ENCODE measurements around the gene SLC66A3. TPM values are rescaled to one million over a fixed set of nuclear protein-coding genes. Genes with fewer than 3 reads are reported as not detected.
"Not testable (repeated sequence)": the region's sequence is repeated elsewhere in the genome, so short reads cannot be mapped to it uniquely, and the experiment has no call there.

Gene SLC66A3
- total RNA-seq, 1 experiment from 2014 or later, result 55.4 TPM

- DNase-seq (ENCODE audit: low read depth, low spot score), result no peak
- in situ Hi-C loops (cut with HindIII; ENCODE audit: low pct_unique_long_range_greater_than_20kb, low sequenced_read_pairs), result no loop called here
Measured at GRCh38 chr2:11157731-11158130, 2.5 kb downstream of the SLC66A3 start.

GRCh38 chr2:11158916-11159573 is 3.8 kb downstream of the SLC66A3 start:
- DNase-seq (ENCODE audit: low read depth, low spot score), result no peak
- in situ Hi-C loops (cut with HindIII; ENCODE audit: low pct_unique_long_range_greater_than_20kb, low sequenced_read_pairs), result no loop called here

DNA sequence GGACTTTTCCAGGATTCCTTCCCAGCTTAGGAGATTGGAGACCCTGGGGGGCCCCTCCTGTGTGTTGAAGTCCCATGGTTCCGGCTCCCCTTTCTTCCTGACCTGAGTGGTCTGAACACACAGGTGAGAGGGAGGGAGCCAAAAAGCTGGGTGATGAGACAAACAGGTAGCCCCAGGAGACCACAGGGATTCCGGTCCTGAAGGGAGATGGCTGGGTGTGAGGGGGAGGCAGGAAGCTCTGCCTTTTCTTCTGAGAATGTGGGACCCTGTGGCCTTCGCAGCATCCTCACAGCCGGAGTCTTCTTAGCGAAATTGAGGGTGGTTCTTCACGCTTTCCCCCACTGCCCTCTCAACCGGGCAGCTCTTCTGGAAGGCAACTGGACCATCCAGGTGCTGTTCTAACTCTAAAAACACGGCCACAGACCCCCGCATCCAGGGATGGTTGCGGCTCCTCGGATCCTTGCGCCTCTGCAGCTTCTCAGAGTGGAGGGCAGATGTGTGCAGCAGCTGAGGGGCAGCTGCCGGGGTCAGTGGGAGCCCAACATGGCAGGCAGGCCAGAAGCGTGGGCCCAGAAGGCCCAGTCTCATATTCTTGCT is 4.4 kb downstream of the SLC66A3 start:
- DNase-seq (ENCODE audit: low read depth, low spot score), result no peak
- in situ Hi-C loops (cut with HindIII; ENCODE audit: low pct_unique_long_range_greater_than_20kb, low sequenced_read_pairs), result no loop called here

DNA sequence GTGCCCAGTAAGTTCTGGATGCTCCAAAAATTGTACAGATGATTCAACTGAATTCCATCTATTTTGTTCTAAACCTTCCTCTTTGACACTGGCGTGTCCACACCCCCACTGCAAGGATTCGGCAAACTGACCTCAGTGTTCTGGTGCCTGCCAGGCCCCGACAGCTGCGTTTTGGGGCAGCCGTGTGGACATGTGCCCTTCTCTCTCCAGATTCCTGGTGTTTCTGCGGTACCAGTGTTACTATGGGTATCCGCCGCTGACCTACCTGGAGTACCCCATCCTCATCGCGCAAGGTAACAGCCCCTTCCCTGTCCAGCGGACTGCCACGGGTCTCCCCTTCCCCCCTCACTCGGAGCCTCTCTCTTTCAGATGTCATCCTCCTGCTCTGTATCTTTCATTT is 5.0 kb downstream of the SLC66A3 start:
- no peak for DNase-seq (ENCODE audit: low read depth, low spot score)
- in situ Hi-C loops (cut with HindIII; ENCODE audit: low pct_unique_long_range_greater_than_20kb, low sequenced_read_pairs), result no loop called here

DNA sequence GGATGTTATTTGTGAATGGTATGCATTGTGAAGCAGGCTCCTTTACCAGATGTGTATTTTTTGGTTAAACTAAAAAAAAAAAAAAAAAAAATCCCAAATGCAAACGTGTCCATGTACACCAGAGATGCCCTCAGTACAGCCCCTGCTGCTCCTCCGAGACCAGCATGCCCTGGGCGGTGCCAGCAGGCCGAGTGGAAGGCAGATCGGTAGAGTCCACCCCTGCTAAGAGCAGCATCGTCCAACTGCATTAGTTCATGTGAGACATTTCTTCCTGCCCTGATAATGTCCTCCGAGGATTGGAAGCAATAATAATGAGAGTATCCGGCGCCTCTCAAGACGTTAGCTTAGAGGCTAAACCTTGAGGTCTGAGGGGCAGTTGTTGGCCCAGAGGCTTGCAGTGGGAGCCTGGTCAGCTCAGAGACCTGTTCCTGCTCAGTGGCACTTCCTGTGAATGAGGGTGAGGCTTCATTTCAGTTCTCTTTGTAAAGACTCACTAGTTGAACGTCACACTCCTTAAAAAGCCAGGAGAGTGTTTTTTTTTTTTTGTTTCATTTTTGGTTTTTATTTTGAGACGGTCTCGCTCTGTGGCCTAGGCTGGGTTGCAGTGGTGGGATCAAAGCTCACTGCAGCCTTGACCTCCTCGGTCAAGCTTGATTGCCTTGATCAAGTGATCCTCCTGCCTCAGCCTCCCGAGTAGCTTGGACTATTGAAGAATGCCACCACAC is 5.6 kb downstream of the SLC66A3 start:
- in situ Hi-C loops (cut with HindIII; ENCODE audit: low pct_unique_long_range_greater_than_20kb, low sequenced_read_pairs), result no loop called here

GRCh38 chr2:11161747-11162146 is 6.5 kb downstream of the SLC66A3 start:
- in situ Hi-C loops (cut with HindIII; ENCODE audit: low pct_unique_long_range_greater_than_20kb, low sequenced_read_pairs), result no loop called here
- no peak for DNase-seq (ENCODE audit: low read depth, low spot score)

More for the DNA sequence above, 5.6 kb downstream of the SLC66A3 start:
- DNase-seq (ENCODE audit: low read depth, low spot score), result no peak

GRCh38 chr2:11163439-11164317 is 8.4 kb downstream of the SLC66A3 start:
- DNase-seq (ENCODE audit: low read depth, low spot score), result no peak
- in situ Hi-C loops (cut with HindIII; ENCODE audit: low pct_unique_long_range_greater_than_20kb, low sequenced_read_pairs), result no loop called here

DNA sequence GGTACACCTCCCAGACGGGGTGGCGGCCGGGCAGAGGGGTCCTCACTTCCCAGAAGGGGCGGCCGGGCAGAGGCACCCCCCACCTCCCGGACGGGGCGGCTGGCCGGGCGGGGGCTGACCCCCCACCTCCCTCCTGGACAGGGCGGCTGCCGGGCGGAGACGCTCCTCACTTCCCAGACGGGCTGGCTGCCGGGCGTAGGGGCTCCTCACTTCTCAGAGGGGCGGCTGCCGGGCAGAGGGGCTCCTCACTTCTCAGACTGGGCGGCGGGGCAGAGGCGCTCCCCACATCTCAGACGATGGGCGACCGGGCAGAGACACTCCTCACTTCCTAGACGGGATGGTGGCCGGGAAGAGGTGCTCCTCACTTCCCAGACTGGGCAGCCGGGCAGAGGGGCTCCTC is 9.8 kb downstream of the SLC66A3 start:
- in situ Hi-C loops (cut with HindIII; ENCODE audit: low pct_unique_long_range_greater_than_20kb, low sequenced_read_pairs), result not testable (repeated sequence)

DNA sequence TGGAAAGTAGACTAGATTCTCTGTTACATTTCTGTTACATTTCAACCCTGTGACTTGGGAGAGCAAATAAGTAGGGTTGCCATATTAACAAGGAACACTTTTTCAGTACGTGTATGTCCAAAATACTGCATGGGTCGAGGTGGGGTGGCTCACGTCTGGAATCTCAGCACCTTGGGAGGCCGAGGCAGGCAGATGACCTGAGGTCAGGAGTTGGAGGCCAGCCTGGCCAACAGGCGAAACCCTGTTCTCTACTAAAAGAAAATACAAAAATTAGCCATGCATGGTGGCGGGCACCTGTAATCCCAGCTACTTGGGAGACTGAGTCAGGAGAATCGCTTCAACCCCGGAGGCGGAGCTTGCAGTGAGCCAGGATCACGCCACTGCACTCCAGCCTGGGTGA is 11.2 kb downstream of the SLC66A3 start:
- in situ Hi-C loops (cut with HindIII; ENCODE audit: low pct_unique_long_range_greater_than_20kb, low sequenced_read_pairs), result no loop called here
- no peak for DNase-seq (ENCODE audit: low read depth, low spot score)

More for the DNA sequence above, 9.8 kb downstream of the SLC66A3 start:
- not testable (repeated sequence) for DNase-seq (ENCODE audit: low read depth, low spot score)

DNA sequence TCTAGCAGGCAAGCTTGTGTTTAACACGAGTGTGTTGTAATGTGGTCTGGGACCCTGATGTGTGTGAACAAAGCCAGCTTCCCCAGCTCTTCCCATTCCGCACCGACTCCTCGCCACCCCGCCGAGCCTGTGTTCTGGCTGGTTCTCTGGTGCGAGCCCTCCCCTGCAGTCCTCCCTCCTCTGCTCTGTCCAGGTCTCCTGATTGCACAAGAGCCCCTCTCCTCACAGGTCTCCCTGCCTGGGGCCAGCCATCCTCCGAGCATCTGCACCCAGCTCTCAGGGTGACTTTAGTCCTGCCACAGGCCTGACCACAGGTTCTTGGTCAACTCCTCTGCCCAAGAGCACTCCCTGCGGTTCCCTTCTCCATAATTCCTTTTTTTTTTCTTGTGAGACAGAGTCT is 13.2 kb downstream of the SLC66A3 start:
- DNase-seq (ENCODE audit: low read depth, low spot score), result no peak
- in situ Hi-C loops (cut with HindIII; ENCODE audit: low pct_unique_long_range_greater_than_20kb, low sequenced_read_pairs), result no loop called here

DNA sequence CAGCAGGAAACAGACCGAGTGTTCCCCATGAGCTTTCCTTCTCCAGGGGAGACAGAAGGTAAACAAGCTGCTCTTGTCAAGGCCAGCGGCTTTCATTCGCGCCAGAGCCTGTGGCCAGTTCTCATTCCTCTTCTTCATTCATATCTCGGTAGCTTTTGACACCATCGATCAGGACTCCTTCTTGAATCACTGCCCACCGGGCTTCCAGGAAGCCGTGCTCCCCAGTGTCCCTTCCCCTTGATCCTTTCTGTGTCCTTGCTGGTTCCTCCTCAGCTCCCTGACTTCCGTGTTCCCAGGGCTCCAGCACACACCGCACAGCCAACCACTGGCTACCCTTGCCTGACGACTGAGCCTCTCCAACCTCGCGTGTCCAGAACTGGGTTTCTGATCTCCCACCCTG is 14.1 kb downstream of the SLC66A3 start:
- DNase-seq (ENCODE audit: low read depth, low spot score), result no peak
- in situ Hi-C loops (cut with HindIII; ENCODE audit: low pct_unique_long_range_greater_than_20kb, low sequenced_read_pairs), result no loop called here

GRCh38 chr2:11174222-11174621 is 19.0 kb downstream of the SLC66A3 start:
- DNase-seq (ENCODE audit: low read depth, low spot score), result no peak
- in situ Hi-C loops (cut with HindIII; ENCODE audit: low pct_unique_long_range_greater_than_20kb, low sequenced_read_pairs), result no loop called here

- in situ Hi-C loops (cut with HindIII; ENCODE audit: low pct_unique_long_range_greater_than_20kb, low sequenced_read_pairs), result no loop called here
- DNase-seq (ENCODE audit: low read depth, low spot score), result peak; percentile 83
Measured at GRCh38 chr2:11175293-11175795, 20.1 kb downstream of the SLC66A3 start.

GRCh38 chr2:11177871-11178690 is 22.8 kb downstream of the SLC66A3 start:
- DNase-seq (ENCODE audit: low read depth, low spot score), result no peak
- in situ Hi-C loops (cut with HindIII; ENCODE audit: low pct_unique_long_range_greater_than_20kb, low sequenced_read_pairs), result no loop called here

DNA sequence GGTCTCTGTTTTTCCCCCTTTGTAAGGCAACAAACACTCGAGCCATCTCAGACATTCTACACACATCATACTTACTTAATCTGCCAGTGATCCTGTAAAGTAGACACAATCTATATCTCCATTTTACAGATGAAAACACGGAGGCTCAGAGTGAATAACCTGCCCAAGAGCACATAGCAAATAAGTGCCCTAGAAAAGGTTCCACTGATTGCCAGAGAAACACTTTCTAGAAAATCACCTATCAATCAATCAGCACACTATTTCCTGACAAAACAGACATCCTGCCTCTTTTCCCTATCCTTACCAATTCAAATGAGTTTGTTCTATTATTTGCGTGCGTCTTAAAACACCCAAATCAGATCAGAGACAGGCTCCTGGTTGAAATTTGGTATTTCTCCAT is 23.9 kb downstream of the SLC66A3 start:
- DNase-seq (ENCODE audit: low read depth, low spot score), result no peak
- in situ Hi-C loops (cut with HindIII; ENCODE audit: low pct_unique_long_range_greater_than_20kb, low sequenced_read_pairs), result no loop called here

DNA sequence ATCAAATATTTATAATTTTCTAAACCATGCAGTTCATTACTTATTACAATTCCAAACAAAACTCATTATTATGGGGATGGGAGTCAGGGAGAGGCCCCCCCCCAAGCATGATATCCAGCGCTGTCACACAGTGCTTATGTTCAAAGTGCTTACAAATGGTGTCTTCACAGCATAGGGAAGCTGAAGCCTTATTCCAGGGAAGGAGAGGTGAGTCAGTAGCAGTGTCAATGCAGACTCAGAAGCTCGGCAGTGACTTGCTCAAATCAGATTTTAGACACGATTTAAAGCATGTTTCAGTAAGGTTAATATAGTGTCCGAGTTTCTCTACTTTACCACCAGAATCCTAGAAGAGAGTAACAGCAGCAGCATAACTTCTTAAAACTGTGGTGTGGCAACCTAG is 24.6 kb downstream of the SLC66A3 start:
- in situ Hi-C loops (cut with HindIII; ENCODE audit: low pct_unique_long_range_greater_than_20kb, low sequenced_read_pairs), result no loop called here
- no peak for DNase-seq (ENCODE audit: low read depth, low spot score)

DNA sequence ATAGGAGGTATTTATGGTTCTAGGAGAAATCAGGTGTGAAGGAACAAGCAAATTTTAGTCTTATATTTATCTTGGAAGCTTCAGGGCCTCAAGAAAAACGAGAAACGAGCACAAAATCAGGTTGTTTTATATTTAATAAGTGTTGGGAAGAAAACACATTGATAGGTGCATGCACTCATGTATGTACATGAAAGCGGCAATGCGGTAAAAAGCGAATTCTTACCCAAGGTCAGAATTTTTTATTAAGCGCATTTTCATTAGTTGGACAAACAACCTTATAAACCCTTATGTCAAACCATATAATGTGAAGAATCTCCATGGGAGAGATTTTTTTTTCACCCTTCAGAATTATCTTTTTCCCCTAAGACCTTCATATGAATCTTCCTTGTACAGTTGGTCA is 25.4 kb downstream of the SLC66A3 start:
- no peak for DNase-seq (ENCODE audit: low read depth, low spot score)
- in situ Hi-C loops (cut with HindIII; ENCODE audit: low pct_unique_long_range_greater_than_20kb, low sequenced_read_pairs), result no loop called here
